ENCODE data around the gene KCNE1. TPM values are rescaled to one million over a fixed set of nuclear protein-coding genes. Genes with fewer than 3 reads are reported as not detected.

The KCNE1 gene
- 1 to 10 TPM in 1 of 2 donors, not detected in 1; 1.0 TPM for total RNA-seq

GRCh38 chr21:34511787-34512455 lies at the start of gene KCNE1:
Gene KCNE1, minus strand, starts transcription at chr21:34512210. Its CDS starts 62,576 bp downstream, at chr21:34449634.
- H3K9me3 ChIP-seq: no peaks in the 10 kb centered on the region

GRCh38 chr21:34561806-34562205 lies 49.8 kb upstream of the KCNE1 start:
- H3K4me1 ChIP-seq: no peaks in the 10 kb centered on the region
- intact Hi-C loops (cut with DNase I): no loop called here
- no peaks in the 10 kb centered on the region for H3K9me3 ChIP-seq
- DNase-seq: no peak
- H3K36me3 ChIP-seq (replicated peaks in 1 of 2; ENCODE audit: insufficient read depth in 1 of 2, low read depth in 2 of 2): no peaks in the 10 kb centered on the region
- no peaks in the 10 kb centered on the region for H3K27me3 ChIP-seq
- no peak for ATAC-seq
- TF ChIP-seq POLR2A (IDR thresholded peaks at IDR 0.05): no peak
- TF ChIP-seq CTCF (IDR thresholded peaks at IDR 0.05): no peak
- 80 to 89% methylated on average over 7 of the region's 7 CpGs for WGBS, 2 donors
- no peak overlapping the region for H3K27ac ChIP-seq
- H3K4me3 ChIP-seq: no peak overlapping the region

More at GRCh38 chr21:34511787-34512455, at the start of gene KCNE1:
- Histone ChIP-seq H3K4me1 (no peaks in the 10 kb centered on the region), H3K27ac (peak within 1 kb of the TSS in 1 of 4 donors; percentile 62), H3K4me3 (no peak within 1 kb of the TSS), H3K36me3 (replicated peaks in 1 of 2; ENCODE audit: insufficient read depth in 1 of 2, low read depth in 2 of 2) (no peaks in the 10 kb centered on the region), H3K27me3 (no peaks in the 10 kb centered on the region)
- intact Hi-C loops (cut with DNase I): no loop called here
- ATAC-seq: no peak
- peak in 1 of 4 donors; percentile 80 for DNase-seq
- 82 to 84% methylated on average over 9 to 14 of the region's 14 CpGs for WGBS, 2 donors
- TF ChIP-seq CTCF (IDR thresholded peaks at IDR 0.05) (no peak), POLR2A (IDR thresholded peaks at IDR 0.05) (peak in 1 of 3 donors; percentile 56)

DNA sequence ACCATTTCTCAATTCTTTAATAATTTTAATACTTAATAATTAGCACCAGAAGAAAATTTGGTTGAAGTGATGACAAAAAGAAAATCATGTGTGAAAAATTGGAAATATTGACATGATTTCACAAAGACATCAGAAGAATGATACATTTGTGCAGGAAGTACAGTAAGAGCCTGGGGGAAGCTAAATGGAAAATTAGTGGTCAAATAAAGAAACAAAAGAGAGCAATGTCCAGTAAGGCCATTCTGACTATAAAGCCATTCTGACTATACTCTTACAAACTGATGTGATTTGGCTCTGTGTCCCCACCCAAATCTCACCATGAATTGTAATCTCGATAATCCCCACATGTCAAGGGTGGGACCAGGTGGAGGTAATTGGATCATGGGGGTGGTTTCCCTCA lies 48.6 kb upstream of the KCNE1 start:
- Histone ChIP-seq H3K4me3 (no peak overlapping the region), H3K27me3 (no peaks in the 10 kb centered on the region), H3K27ac (no peak overlapping the region), H3K9me3 (no peaks in the 10 kb centered on the region), H3K4me1 (no peaks in the 10 kb centered on the region), H3K36me3 (replicated peaks in 1 of 2; ENCODE audit: insufficient read depth in 1 of 2, low read depth in 2 of 2) (no peaks in the 10 kb centered on the region)
- intact Hi-C loops (cut with DNase I): no loop called here
- ATAC-seq (no peak), DNase-seq (no peak)
- no peak for TF ChIP-seq CTCF (IDR thresholded peaks at IDR 0.05)
- no peak for TF ChIP-seq POLR2A (IDR thresholded peaks at IDR 0.05)
- 0 to 57% methylated on average over 1 of the region's 1 CpG for WGBS, 2 donors

DNA sequence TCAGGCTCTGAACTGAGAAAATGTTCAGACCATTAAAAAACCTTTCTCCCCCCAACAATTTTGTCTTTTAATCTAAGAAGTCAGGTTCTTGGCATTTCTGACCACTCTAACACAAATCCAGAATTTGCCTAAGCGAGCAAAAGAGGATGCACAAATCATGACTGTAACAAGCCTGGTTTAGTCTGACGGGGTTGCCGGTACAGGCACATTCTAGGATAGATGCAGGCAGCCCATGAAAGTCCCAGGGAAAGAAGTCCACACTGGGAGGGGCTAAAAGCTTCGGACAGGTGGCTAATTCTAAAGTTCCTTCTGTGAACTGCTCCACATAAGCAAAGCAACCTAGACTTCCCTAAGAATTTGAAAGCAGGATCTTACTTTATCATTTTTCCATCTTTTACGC lies 48.0 kb upstream of the KCNE1 start:
- Histone ChIP-seq H3K27ac (no peak overlapping the region), H3K4me1 (no peaks in the 10 kb centered on the region), H3K4me3 (no peak overlapping the region), H3K27me3 (no peaks in the 10 kb centered on the region), H3K9me3 (no peaks in the 10 kb centered on the region), H3K36me3 (replicated peaks in 1 of 2; ENCODE audit: insufficient read depth in 1 of 2, low read depth in 2 of 2) (no peaks in the 10 kb centered on the region)
- TF ChIP-seq CTCF (IDR thresholded peaks at IDR 0.05) (no peak), POLR2A (IDR thresholded peaks at IDR 0.05) (no peak)
- intact Hi-C loops (cut with DNase I): no loop called here
- DNase-seq (no peak), ATAC-seq (no peak)
- 91 to 93% methylated on average over 5 of the region's 5 CpGs for WGBS, 2 donors

GRCh38 chr21:34559089-34559631 lies 47.1 kb upstream of the KCNE1 start:
- intact Hi-C loops (cut with DNase I): no loop called here
- ATAC-seq (no peak), DNase-seq (no peak)
- H3K27me3 ChIP-seq: no peaks in the 10 kb centered on the region
- H3K4me1 ChIP-seq: no peaks in the 10 kb centered on the region
- WGBS, 2 donors: 75 to 82% methylated on average over 6 of the region's 6 CpGs
- H3K9me3 ChIP-seq: no peaks in the 10 kb centered on the region
- no peaks in the 10 kb centered on the region for H3K36me3 ChIP-seq (replicated peaks in 1 of 2; ENCODE audit: insufficient read depth in 1 of 2, low read depth in 2 of 2)
- H3K4me3 ChIP-seq: no peak overlapping the region
- H3K27ac ChIP-seq: peak overlapping the region in 1 of 4 donors; percentile 5
- TF ChIP-seq CTCF (IDR thresholded peaks at IDR 0.05) (no peak), POLR2A (IDR thresholded peaks at IDR 0.05) (no peak)
